Breast epithelium (tissue), 4 donors: ENCODE measurements around the gene MUC4. TPM values are rescaled to one million over a fixed set of nuclear protein-coding genes. Genes with fewer than 3 reads are reported as not detected.

ENCODE experiments used
- DNase-seq, 2 donors: peaks; one replicate each; pipeline ENCODE4 v3.0.0-alpha.2; 2019; ENCODE audit warnings: low spot score in 2 of 2
- H3K27ac ChIP-seq, 2 donors: fragments of 200-600 bp; sonication (generic) in 1 of 2; one replicate each; pipeline ENCODE4 v1.5.1; 2016 to 2019; ENCODE audit warnings: mild to moderate bottlenecking in 1 of 2
- H3K27me3 ChIP-seq, 2 donors: fragments of 200-600 bp; sonication (generic) in 1 of 2; one replicate each; pipeline versions ENCODE4 v1.5.1 to v1.6.0; 2017 to 2019; ENCODE audit warnings: control low read depth in 1 of 2, mild to moderate bottlenecking in 1 of 2
- H3K36me3 ChIP-seq: fragments of 200-600 bp; one replicate; pipeline ENCODE4 v1.5.1; 2019
- H3K4me1 ChIP-seq, 2 donors: fragments of 200-600 bp; sonication (generic); one replicate each; pipeline ENCODE4 v1.5.1; 2016 to 2019; ENCODE audit warnings: control low read depth in 1 of 2
- H3K4me3 ChIP-seq, 3 donors: fragments of 200-600 bp; sonication (generic); 1 replicate in 2 of 3; 2 replicates in 1 of 3; pipeline ENCODE4 v1.5.1; 2016 to 2019; ENCODE audit warnings: mild to moderate bottlenecking in 3 of 3, moderate library complexity in 2 of 3
- H3K9me3 ChIP-seq, 2 donors: fragments of 200-600 bp; sonication (generic) in 1 of 2; one replicate each; pipeline ENCODE4 v1.5.1; 2016 to 2019; ENCODE audit warnings: control low read depth in 1 of 2
- POLR2A ChIP-seq: fragments of 450-650 bp; IDR thresholded peaks from one replicate; pipeline ENCODE4 v1.6.1; 2016; ENCODE audit warnings: antibody characterized with exemption, mild to moderate bottlenecking, moderate library complexity
- POLR2AphosphoS5 ChIP-seq, 3 donors: sonication (generic); formaldehyde crosslinking; IDR thresholded peaks; one replicate each; pipeline ENCODE4 v1.6.1; 2017; ENCODE audit warnings: antibody characterized with exemption in 3 of 3
- intact Hi-C: fragments of 100-400 bp; cut with DNase I; formaldehyde crosslinking; loops from one replicate; pipeline ENCODE4 v1.15.1; 2023; ENCODE audit warnings: low total_unique reads
- total RNA-seq, 3 donors: library from RNA; depleted of rRNA; stranded (reverse); fragments of >200 nt; gene quantifications; one replicate each; pipeline ENCODE4 v1.1.0, GENCODE V29; 2016
- TF ChIP-seq, protein P1 (sequence below), 3 donors: fragments of 450-650 bp; IDR thresholded peaks; one replicate each; pipeline ENCODE4 v1.5.1; 2016 to 2017; ENCODE audit warnings: antibody characterized with exemption in 3 of 3, mild to moderate bottlenecking in 3 of 3, moderate library complexity in 3 of 3

The MUC4 gene
- total RNA-seq, 3 donors from 2014 or later = under 0.01 to 1.3 TPM; not detected in 1

DNA sequence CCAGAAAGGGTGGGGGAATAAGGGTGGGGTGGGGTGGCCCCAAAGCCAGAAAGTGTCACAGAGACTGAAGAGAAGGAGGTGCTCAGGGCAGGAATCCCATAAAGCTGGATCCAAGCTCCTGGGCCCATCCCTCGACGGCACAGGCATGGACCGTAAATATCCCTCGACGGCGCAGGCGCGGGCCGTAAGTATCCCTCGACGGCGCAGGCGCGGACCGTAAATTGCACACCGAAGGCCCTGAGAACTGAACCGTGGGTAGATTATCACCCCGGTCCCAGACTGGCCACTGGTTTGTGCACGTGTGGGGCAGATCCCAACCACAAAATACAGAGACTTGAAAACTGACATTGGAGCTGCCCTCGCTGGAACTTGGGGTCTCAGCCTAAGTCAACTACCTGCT is 41.3 kb upstream of the MUC4 start:
- H3K27ac ChIP-seq = no peak overlapping the region
- no peaks in the 10 kb centered on the region for H3K36me3 ChIP-seq
- no peak for TF ChIP-seq POLR2AphosphoS5 (IDR thresholded peaks at IDR 0.05)
- no peak for TF ChIP-seq POLR2A
- TF ChIP-seq, protein P1, sequence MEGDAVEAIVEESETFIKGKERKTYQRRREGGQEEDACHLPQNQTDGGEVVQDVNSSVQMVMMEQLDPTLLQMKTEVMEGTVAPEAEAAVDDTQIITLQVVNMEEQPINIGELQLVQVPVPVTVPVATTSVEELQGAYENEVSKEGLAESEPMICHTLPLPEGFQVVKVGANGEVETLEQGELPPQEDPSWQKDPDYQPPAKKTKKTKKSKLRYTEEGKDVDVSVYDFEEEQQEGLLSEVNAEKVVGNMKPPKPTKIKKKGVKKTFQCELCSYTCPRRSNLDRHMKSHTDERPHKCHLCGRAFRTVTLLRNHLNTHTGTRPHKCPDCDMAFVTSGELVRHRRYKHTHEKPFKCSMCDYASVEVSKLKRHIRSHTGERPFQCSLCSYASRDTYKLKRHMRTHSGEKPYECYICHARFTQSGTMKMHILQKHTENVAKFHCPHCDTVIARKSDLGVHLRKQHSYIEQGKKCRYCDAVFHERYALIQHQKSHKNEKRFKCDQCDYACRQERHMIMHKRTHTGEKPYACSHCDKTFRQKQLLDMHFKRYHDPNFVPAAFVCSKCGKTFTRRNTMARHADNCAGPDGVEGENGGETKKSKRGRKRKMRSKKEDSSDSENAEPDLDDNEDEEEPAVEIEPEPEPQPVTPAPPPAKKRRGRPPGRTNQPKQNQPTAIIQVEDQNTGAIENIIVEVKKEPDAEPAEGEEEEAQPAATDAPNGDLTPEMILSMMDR (IDR thresholded peaks at IDR 0.05) = no peak
- H3K4me3 ChIP-seq = no peak overlapping the region
- H3K9me3 ChIP-seq = no peaks in the 10 kb centered on the region
- intact Hi-C loops = no loop called here
- no peaks in the 10 kb centered on the region for H3K4me1 ChIP-seq
- H3K27me3 ChIP-seq = no peaks in the 10 kb centered on the region
- DNase-seq = no peak

DNA sequence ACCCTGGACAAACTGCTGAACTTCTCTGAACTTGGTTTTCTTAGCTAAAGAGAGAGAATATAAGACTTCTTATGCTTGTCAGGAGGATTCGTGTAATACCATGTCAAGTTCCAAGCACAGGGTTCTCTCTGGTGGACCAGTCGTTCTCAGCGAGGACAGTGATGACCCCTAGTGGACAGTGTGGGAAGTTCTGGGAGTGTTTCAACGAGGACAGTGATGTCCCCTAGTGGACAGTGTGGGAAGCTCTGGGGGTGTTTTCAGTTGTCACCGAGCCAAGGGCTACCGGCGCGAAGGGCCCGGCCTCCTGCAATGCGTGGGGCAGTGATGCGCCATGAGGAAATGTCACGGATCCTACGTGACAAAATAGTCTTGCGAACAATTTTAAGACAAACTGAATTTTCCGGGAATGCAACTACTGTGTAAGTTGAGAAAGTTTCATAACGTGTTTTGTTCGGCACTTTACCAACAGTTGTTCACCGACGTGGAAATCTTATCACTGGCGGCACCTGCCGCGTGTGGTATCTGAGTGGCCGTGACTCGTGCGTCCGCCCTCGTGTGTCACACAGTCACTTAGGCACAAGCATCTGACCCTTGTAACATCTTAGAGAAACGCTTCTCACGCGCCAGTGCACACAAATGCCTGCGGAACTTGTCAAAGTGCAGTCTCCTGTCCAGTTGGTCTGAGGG is 39.3 kb upstream of the MUC4 start:
- Histone ChIP-seq H3K9me3 (no peaks in the 10 kb centered on the region), H3K36me3 (no peaks in the 10 kb centered on the region), H3K27ac (no peak overlapping the region), H3K4me3 (peak overlapping the region in 1 of 3 donors; percentile 27), H3K4me1 (no peaks in the 10 kb centered on the region), H3K27me3 (no peaks in the 10 kb centered on the region)
- DNase-seq = peak; percentile 86 to 89
- peak in 2 of 3 donors; percentile 65 to 85 for TF ChIP-seq POLR2AphosphoS5 (IDR thresholded peaks at IDR 0.05)
- no peak for TF ChIP-seq POLR2A
- TF ChIP-seq, protein P1 (IDR thresholded peaks at IDR 0.05) = peak; percentile 100
- intact Hi-C loops = no loop called here

DNA sequence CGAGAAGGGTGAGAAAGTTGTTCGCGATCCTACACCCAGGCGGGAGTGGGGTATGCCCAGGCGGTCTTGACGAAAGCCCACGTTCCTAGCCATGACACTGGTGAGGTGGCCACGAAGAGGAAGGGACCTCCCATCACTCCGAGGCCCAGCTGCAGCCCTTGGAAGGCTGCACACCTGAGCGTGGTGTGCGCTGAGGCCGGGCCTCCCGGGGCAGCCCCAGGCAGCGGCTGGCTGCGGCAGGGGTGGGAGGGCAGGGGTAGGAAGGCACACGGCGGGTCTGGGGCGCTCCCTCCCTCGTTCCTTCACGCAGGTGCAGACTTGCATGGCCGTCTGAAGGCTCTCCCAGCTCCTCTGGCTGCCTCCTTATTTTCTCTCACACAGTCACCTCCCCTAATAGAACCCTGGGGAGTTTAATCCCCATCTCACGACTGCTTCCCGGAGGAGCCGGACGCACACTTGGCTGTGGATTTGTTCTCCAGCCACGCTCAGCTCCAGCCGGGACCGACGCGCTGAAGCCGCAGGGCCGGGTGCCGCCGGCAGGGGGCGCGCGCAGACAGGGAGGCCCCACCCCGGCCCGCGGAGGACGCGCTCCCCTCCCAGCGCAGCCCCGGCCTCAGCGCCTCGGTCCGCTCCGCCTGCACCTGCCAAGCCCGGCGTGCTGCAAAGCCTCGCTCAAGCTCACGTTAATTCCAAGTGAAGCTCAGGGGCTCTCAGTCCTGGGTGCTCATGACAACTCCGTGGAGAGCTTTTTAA is 37.8 kb upstream of the MUC4 start:
- no peak for DNase-seq
- Histone ChIP-seq H3K27ac (no peak overlapping the region), H3K27me3 (no peaks in the 10 kb centered on the region), H3K4me1 (no peaks in the 10 kb centered on the region), H3K9me3 (no peaks in the 10 kb centered on the region), H3K36me3 (no peaks in the 10 kb centered on the region), H3K4me3 (no peak overlapping the region)
- TF ChIP-seq POLR2AphosphoS5 (IDR thresholded peaks at IDR 0.05) (no peak), POLR2A (no peak)
- TF ChIP-seq, protein P1 (IDR thresholded peaks at IDR 0.05) = no peak
- intact Hi-C loops = no loop called here

DNA sequence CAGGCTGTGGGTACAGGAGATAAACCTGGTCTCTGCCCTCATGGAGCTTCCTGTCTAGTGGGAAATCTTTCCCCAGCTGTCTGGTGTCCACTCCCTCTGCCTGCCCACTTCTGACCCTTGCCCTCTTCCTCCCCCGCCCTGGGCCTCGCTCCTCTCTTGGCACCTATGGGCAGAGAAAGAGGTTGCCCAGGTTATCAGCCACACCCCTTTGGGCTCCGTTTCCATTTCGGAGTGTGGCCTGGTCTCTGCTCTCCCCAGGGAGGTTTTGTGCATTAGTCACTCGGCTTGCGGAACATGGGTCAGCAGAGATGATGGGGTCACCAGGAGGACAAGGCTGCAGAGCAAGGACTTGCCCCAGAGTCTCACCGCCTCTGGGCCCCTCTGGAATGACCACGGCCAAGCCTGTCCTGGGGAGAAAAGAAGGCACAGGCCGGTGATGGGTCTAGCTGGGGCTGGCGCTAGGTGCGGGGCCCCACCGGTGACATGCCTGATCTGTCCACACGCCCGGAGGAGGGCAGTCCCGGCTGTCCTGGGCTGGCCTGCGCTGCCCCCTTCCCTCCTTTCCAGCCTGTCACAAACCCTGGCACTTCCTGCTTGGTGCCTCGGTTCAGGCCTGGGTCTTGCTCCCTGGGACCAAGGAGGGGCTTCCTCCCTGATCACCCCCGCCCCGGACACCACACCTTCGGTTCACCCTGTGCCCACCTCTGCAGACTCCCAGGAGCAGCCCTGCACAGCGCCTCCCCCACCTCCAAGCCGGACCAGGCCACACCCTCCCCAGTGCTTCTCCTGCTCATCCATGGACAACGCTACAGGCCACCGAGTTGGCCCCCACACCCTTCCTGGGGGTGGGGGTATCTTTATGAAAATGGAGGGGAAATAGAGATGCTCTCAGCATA is 35.6 kb upstream of the MUC4 start:
- H3K27ac ChIP-seq = no peak overlapping the region
- TF ChIP-seq POLR2A (no peak), POLR2AphosphoS5 (IDR thresholded peaks at IDR 0.05) (no peak)
- TF ChIP-seq, protein P1 (IDR thresholded peaks at IDR 0.05) = no peak
- H3K27me3 ChIP-seq = no peaks in the 10 kb centered on the region
- no peaks in the 10 kb centered on the region for H3K4me1 ChIP-seq
- intact Hi-C loops = no loop called here
- no peak overlapping the region for H3K4me3 ChIP-seq
- DNase-seq = no peak
- no peaks in the 10 kb centered on the region for H3K36me3 ChIP-seq
- no peaks in the 10 kb centered on the region for H3K9me3 ChIP-seq
